Activated B cell treated with CpG ODN at 0.5 μM for 24 hours (primary cell): ENCODE measurements around the gene GNG13. TPM values are rescaled to one million over a fixed set of nuclear protein-coding genes. Genes with fewer than 3 reads are reported as not detected.

Experiments
- ATAC-seq: fragments of 200-7000 bp; cut with Tn5 transposase; one replicate; pipeline ENCODE4 v1.10.0; 2021; ENCODE audit warnings: low read depth, mild to moderate bottlenecking, moderate library complexity
- CTCF ChIA-PET: fragments of 350-600 bp; sonication (Branson Sonifier 250); formaldehyde crosslinking; loops from one replicate; lab custom pipeline; 2021; ENCODE audit warnings: antibody characterized with exemption; lab: Charles Lee
- POLR2A ChIA-PET: fragments of 350-600 bp; sonication (Branson Sonifier 250); formaldehyde crosslinking; loops from one replicate; lab custom pipeline; 2021; ENCODE audit warnings: antibody characterized with exemption; lab: Charles Lee
- DNase-seq: peaks from one replicate; pipeline ENCODE4 v3.0.0; 2022
- H3K27ac Mint-ChIP-seq: one replicate; pipeline ENCODE4 v1.8.0; 2020; ENCODE audit warnings: mixed read lengths
- H3K27me3 Mint-ChIP-seq: one replicate; pipeline ENCODE4 v1.8.0; 2021; ENCODE audit warnings: mixed read lengths
- H3K36me3 Mint-ChIP-seq: one replicate; pipeline ENCODE4 v1.8.0; 2021; ENCODE audit warnings: low read depth, mixed read lengths
- H3K4me1 Mint-ChIP-seq: one replicate; pipeline ENCODE4 v1.8.0; 2021; ENCODE audit warnings: mixed read lengths
- H3K4me3 Mint-ChIP-seq: one replicate; pipeline ENCODE4 v1.8.0; 2020; ENCODE audit warnings: mild to moderate bottlenecking, mixed read lengths
- H3K9me3 Mint-ChIP-seq: one replicate; pipeline ENCODE4 v1.8.0; 2020; ENCODE audit warnings: mixed read lengths
- CTCF ChIP-seq: fragments of 200-600 bp; IDR thresholded peaks from one replicate; pipeline ENCODE4 v1.8.0; 2022; ENCODE audit warnings: antibody characterized with exemption, mild to moderate bottlenecking
- intact Hi-C: fragments of 100-400 bp; cut with micrococcal nuclease; formaldehyde crosslinking; loops from one replicate; pipeline ENCODE4 v1.15.1; 2024
- total RNA-seq: library from RNA; stranded (reverse); gene quantifications from 2 replicates; pipeline ENCODE4 v1.2.3, GENCODE V29; 2022

Gene GNG13
- total RNA-seq, 1 donor from 2014 or later = not detected

GRCh38 chr16:764184-764750, 36.3 kb downstream of the GNG13 start:
- Mint-ChIP-seq H3K27me3 (peaks cover 2% of the 10 kb centered on the region), H3K9me3 (no peaks in the 10 kb centered on the region), H3K4me3 (no peak overlapping the region), H3K27ac (no peak overlapping the region), H3K4me1 (no peaks in the 10 kb centered on the region), H3K36me3 (no peaks in the 10 kb centered on the region)
- ChIA-PET CTCF (no interaction called here), POLR2A (no interaction called here)
- intact Hi-C loops = no loop called here
- TF ChIP-seq CTCF = no peak
- no peak for DNase-seq
- no peak for ATAC-seq

- peaks cover 2% of the 10 kb centered on the region for H3K27me3 Mint-ChIP-seq
- ChIA-PET POLR2A (no interaction called here), CTCF (no interaction called here)
- no peaks in the 10 kb centered on the region for H3K36me3 Mint-ChIP-seq
- intact Hi-C loops = no loop called here
- DNase-seq = no peak
- H3K4me1 Mint-ChIP-seq = no peaks in the 10 kb centered on the region
- no peak for ATAC-seq
- no peaks in the 10 kb centered on the region for H3K9me3 Mint-ChIP-seq
- H3K27ac Mint-ChIP-seq = no peak overlapping the region
- H3K4me3 Mint-ChIP-seq = no peak overlapping the region
- TF ChIP-seq CTCF = no peak
These were observed 37.0 kb downstream of the GNG13 start for GRCh38 chr16:763369-764183.

- ATAC-seq = no peak
- intact Hi-C loops = no loop called here
- Mint-ChIP-seq H3K9me3 (no peaks in the 10 kb centered on the region), H3K27ac (no peak overlapping the region), H3K36me3 (no peaks in the 10 kb centered on the region), H3K4me3 (no peak overlapping the region), H3K4me1 (no peaks in the 10 kb centered on the region), H3K27me3 (peaks cover 4% of the 10 kb centered on the region)
- DNase-seq = no peak
- CTCF ChIA-PET = no interaction called here
- TF ChIP-seq CTCF = no peak
- POLR2A ChIA-PET = no interaction called here
These were observed 37.8 kb downstream of the GNG13 start for GRCh38 chr16:762595-763268.

- Mint-ChIP-seq H3K4me3 (no peak overlapping the region), H3K27me3 (peaks cover 7% of the 10 kb centered on the region), H3K36me3 (no peaks in the 10 kb centered on the region), H3K27ac (no peak overlapping the region), H3K9me3 (no peaks in the 10 kb centered on the region), H3K4me1 (no peaks in the 10 kb centered on the region)
- ATAC-seq (no peak), DNase-seq (no peak)
- ChIA-PET CTCF (no interaction called here), POLR2A (no interaction called here)
- TF ChIP-seq CTCF = no peak
- intact Hi-C loops = no loop called here
These were observed 38.7 kb downstream of the GNG13 start for GRCh38 chr16:761625-762513.
